Fibroblast of skin of scalp (primary cell): ENCODE results near the gene CT83. TPM values are rescaled to one million over a fixed set of nuclear protein-coding genes. Genes with fewer than 3 reads are reported as not detected.

Experiments
- DNase-seq: peaks from one replicate; pipeline ENCODE4 v3.0.0-alpha.2; 2013
- polyA plus RNA-seq, 2 experiments: library from polyadenylated mRNA; unstranded; fragments of 120-200 nt; gene quantifications; one replicate each; pipeline ENCODE4 v1.2.1, GENCODE V29; 2013; ENCODE audit not compliant: insufficient read length in 2 of 2

The CT83 gene
- not detected for polyA plus RNA-seq (2013, experiment 1 of 2; ENCODE audit: insufficient read length)
- not detected for polyA plus RNA-seq (2013, experiment 2 of 2; ENCODE audit: insufficient read length)

GRCh38 chrX:116462822-116463221 lies at the start of gene CT83:
Gene CT83, minus strand, starts transcription at chrX:116462976. Its CDS starts 120 bp downstream, at chrX:116462856.
- DNase-seq, result no peak

DNA sequence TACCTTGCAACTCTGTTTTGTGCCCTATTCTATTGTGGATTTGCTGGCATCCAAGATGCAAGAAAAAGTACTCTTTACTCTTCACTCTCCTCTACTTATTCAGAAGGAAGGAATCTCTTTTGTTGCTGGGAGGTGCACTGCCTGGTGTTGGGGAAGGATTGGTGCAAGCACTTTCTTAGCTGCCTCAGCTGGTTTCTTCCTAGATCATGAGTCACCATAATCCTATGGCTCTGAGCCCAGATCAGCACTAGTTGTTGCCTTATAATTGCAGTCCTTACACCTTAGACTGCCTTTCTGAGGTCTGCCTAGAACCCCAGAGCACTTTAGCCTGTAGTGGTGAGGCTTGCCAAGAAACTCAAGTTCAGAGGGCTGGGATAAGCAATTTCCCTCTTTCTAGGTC lies 37.0 kb upstream of the CT83 start:
- peak; percentile 0 for DNase-seq

DNA sequence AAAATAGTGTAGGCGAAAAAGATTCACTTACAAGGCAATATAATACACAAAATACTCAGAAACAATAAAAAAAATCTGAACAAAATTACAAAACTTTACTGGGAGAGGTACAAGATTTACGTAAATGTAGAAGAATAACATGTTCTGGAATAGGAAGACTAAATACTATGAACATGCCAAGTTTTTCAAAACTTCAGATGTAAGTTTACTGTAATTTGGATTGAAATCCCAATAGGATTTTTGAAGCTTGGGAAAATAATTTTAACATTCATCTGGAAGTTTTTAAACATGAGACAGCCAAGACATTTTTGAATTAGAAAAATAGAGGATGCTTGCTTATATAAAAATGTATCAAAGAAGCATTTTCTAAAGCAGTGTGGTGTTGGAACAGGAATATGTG lies 30.5 kb upstream of the CT83 start:
- no peak for DNase-seq

DNA sequence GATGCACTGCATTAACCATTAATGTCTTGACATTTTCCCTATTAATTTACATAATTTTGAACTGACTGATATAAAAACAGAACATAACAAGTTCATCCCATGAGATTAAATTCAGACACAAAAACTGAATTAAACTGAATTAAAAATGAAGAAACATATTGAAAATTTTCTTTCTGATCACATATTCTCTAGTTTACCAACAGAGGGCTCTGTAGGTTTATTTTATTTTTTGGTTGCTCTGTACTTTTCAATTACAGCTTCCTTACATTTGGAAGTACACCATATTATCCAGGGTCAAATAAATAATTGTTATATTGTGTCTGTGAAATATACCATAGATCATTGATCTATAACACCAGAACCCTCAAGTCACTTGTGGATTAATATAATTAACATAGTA lies 27.3 kb upstream of the CT83 start:
- DNase-seq, result no peak

DNA sequence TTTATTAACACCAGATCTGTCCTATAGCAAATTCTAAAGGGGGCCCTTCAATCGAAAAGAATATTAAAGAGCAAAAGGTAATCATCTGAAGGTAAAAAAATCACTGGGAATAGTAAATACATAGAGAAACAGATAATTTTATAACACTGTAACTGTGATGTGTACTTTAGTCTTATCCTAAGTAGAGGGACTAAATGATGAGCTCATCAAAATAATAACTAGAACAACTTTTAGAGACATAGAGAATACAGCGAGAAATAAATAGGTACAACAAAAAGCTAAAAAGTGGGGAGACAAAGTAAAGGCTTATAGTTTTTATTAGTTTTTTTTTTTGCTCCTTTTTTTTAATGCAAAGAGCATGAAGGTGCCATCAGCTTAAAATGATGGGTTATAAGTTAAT lies 17.3 kb upstream of the CT83 start:
- DNase-seq, result no peak

DNA sequence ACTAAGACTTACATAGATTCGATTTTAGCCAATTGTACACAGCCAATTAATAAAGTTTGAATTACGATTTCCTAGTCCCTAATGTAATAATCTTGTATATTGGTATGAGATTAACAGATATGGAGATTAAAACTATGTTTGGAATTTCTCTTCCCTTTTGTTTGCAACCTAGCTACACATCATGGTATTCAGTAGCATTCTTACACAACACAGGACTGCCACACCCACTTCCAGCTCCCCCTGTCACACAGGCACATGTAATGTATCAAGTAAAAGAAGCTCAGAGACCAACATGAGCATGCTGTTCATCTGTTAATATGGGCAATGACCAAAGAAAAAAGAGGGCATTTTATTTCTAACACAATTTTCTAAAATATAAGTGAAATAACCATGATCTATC lies 13.6 kb downstream of the CT83 start:
- no peak for DNase-seq

DNA sequence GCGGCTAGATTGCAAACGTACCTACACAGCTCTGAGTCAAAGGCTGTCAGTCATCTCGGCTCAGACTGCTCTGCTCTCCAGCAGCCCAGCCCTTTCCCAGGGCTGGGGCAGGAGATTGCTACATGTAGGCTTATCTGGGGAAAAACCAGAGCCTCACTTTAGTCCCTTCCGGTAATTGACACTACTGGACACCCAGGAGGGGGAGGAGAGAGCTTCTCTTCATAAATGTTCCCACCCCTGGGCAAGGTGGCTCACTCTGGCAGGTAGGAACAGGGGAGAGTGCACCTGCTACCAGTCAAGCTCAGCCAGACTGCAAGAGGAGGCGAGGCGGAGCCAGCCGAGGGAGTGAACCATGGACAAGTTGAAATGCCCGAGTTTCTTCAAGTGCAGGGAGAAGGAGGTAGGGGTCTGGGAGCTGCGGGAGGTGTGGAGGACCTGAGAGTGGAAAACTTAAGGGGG lies 26.4 kb downstream of the CT83 start, which contains the start of gene SLC6A14:
TSS of gene SLC6A14 (plus strand) at position 249 of the 459 bp plus-strand sequence. CDS start at position 353, 104 bp downstream.
- DNase-seq, result no peak

GRCh38 chrX:116435597-116435996 lies 27.2 kb downstream of the CT83 start:
- DNase-seq, result no peak

GRCh38 chrX:116427978-116428377 lies 34.8 kb downstream of the CT83 start:
- DNase-seq, result no peak

DNA sequence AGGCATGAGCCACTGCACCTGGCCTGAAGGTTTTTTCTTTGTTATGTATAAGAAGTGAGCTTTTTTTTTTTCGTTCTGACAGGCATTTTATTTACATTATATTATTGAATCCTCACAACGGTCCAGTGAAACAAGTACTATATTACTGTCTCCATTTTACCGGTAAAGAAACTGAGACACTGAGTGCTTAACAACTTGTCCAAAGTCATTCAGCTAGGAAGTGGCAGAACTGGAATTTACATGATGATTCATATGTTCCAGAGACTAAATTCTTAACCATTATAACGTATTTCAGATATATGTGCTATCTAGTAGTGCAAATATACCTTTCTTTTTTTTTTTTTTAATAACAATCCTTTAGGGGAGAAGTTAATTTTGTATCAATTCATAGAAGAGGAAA lies 44.8 kb downstream of the CT83 start:
- DNase-seq, result no peak

GRCh38 chrX:116417214-116417613 lies 45.6 kb downstream of the CT83 start:
- DNase-seq, result no peak

DNA sequence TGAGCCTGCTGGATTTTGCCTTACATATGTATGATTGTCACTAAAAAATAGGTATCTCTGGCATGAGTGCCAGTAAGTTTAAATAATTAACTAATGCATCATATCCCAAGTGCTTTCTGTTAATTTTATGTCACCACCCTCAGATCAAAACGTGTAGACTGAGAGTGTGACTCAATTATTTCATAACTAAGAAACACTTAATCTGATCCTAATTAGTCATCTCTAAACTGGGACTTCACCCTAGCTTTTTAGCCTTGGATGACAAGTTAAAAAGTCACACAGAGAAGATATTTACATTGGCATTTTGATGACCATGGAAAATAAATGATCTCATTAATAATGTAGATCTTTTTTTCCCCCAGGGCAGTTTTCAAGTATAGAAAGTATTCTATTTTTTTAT lies 49.5 kb downstream of the CT83 start:
- DNase-seq, result no peak
